ENCODE data around the gene RRP7A. TPM values are rescaled to one million over a fixed set of nuclear protein-coding genes. Genes with fewer than 3 reads are reported as not detected.

RRP7A gene
- total and polyA plus RNA-seq, 2 donors (not counting 3 experiments of a cell fraction or from before 2014, with no cell fraction given): 35.3 to 83.7 TPM

- Histone ChIP-seq H3K27ac (ENCODE audit: insufficient read depth, low read depth, low read length) (no peak overlapping the region), H3K4me2 (ENCODE audit: insufficient read depth, low read length) (no peak overlapping the region), H3K9ac (replicated peaks; ENCODE audit: extremely low read depth, insufficient read depth, low read length) (no peak overlapping the region), H2AFZ (ENCODE audit: low read depth, low read length) (no peak overlapping the region), H3K36me3 (ENCODE audit: control insufficient read depth in 2 of 2, extremely low read depth in 1 of 2, insufficient read depth in 2 of 2, low read length in 2 of 2) (peaks cover 0 to 3% of the 10 kb centered on the region in 2 experiments), H3K9me3 (replicated peaks; ENCODE audit: control insufficient read depth, insufficient read depth, low read length) (no peaks in the 10 kb centered on the region), H3K9me1 (replicated peaks; ENCODE audit: control insufficient read depth, extremely low read depth, insufficient read depth, low read length) (no peaks in the 10 kb centered on the region), H3K27me3 (ENCODE audit: control insufficient read depth in 2 of 2, insufficient read depth in 2 of 2, low read length in 2 of 2) (no peaks in the 10 kb centered on the region), H3K4me3 (replicated peaks in 1 of 3; ENCODE audit: insufficient read depth in 1 of 3, low read depth in 1 of 3, low read length in 3 of 3) (no peak overlapping the region), H4K20me1 (replicated peaks; ENCODE audit: control insufficient read depth, extremely low read depth, insufficient read depth, low read length) (no peaks in the 10 kb centered on the region), H3K79me2 (ENCODE audit: control insufficient read depth, insufficient read depth, low read length) (peaks cover 20% of the 10 kb centered on the region), H3K4me1 (ENCODE audit: control insufficient read depth, extremely low read depth, insufficient read depth, low read length) (peaks cover 10% of the 10 kb centered on the region)
- dilution Hi-C loops (cut with MboI; ENCODE audit: extremely low pct_ligation_motif_present, low sequenced_read_pairs): no loop called here
- TF ChIP-seq MYC (IDR thresholded peaks at IDR 0.05; ENCODE audit: low read depth, low read length) (no peak), POLR2AphosphoS5 (IDR thresholded peaks at IDR 0.05; ENCODE audit: insufficient read depth, low read depth, low read length) (no peak), MAX (IDR thresholded peaks at IDR 0.05; ENCODE audit: insufficient read depth, insufficient read length) (no peak), EZH2 (IDR thresholded peaks at IDR 0.05; ENCODE audit: borderline replicate concordance, low read depth, low read length, severe bottlenecking) (no peak), CTCF (IDR thresholded peaks at IDR 0.05; ENCODE audit: extremely low read depth in 1 of 2, insufficient read depth in 1 of 2, low read depth in 1 of 2, low read length in 2 of 2) (no peak), JUN (IDR thresholded peaks at IDR 0.05; ENCODE audit: borderline replicate concordance, insufficient read depth, insufficient read length, low read depth) (no peak), POLR2A (IDR thresholded peaks at IDR 0.05; ENCODE audit: low read depth, low read length) (no peak), GATA2 (IDR thresholded peaks at IDR 0.05; ENCODE audit: insufficient read depth, insufficient read length, low read depth, low read length) (no peak), FOS (IDR thresholded peaks at IDR 0.05; ENCODE audit: borderline replicate concordance, insufficient read depth, low read length) (no peak)
- intact Hi-C loops (cut with micrococcal nuclease): no loop called here
- CTCF ChIA-PET: no interaction called here
- POLR2A ChIA-PET: no interaction called here
- FAIRE-seq: no peak
- no peak for DNase-seq (ENCODE audit: low read depth, low spot score)
- no TSS peak for BruUV-seq (replicated peaks)
Observed at GRCh38 chr22:42522546-42522945, 3.0 kb upstream of the RRP7A start.
